GM10266 (cell line): ENCODE data around the gene MS4A6E.

Experiments
- DNase-seq: peaks from one replicate; pipeline ENCODE4 v3.0.0; 2012; ENCODE audit errors: extremely low spot score
- CTCF ChIP-seq: IDR thresholded peaks from 2 replicates; pipeline ENCODE4 v1.5.1; 2012; ENCODE audit warnings: mild to moderate bottlenecking, low read depth; ENCODE audit not compliant: control insufficient read depth, insufficient read depth; ENCODE audit errors: missing control alignments

MS4A6E gene

GRCh38 chr11:60367009-60367408, 40.0 kb downstream of the MS4A6E start:
- TF ChIP-seq CTCF: no peak
- peak; percentile 68 for DNase-seq

GRCh38 chr11:60367896-60368295, 40.8 kb downstream of the MS4A6E start:
- no peak for TF ChIP-seq CTCF
- DNase-seq: no peak

- TF ChIP-seq CTCF: no peak
- no peak for DNase-seq
These were observed 43.3 kb downstream of the MS4A6E start for GRCh38 chr11:60370252-60370810.

GRCh38 chr11:60370811-60371298, 43.8 kb downstream of the MS4A6E start:
- TF ChIP-seq CTCF: no peak
- DNase-seq: no peak

DNA sequence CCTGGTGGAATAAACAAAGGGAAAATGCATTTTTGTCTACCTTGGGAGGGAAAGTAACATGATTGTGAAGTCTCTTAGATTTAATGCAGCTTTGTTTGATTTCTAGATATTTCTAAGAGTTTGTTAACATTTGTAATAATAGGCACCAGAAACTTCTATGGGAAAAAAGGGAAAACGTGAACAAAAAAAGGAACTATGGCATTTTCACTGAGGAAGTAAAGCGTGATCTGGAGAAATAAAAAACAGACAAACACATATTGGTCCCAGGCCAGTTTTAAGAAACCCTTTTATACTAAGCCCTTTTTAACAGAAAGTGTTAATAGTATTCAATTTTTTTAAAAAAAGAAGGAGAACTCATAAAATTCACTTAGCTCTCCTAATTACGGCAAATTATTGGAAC, 44.3 kb downstream of the MS4A6E start:
- no peak for TF ChIP-seq CTCF
- no peak for DNase-seq

- DNase-seq: no peak
- TF ChIP-seq CTCF: no peak
These were observed 44.8 kb downstream of the MS4A6E start for GRCh38 chr11:60371854-60372253.

DNA sequence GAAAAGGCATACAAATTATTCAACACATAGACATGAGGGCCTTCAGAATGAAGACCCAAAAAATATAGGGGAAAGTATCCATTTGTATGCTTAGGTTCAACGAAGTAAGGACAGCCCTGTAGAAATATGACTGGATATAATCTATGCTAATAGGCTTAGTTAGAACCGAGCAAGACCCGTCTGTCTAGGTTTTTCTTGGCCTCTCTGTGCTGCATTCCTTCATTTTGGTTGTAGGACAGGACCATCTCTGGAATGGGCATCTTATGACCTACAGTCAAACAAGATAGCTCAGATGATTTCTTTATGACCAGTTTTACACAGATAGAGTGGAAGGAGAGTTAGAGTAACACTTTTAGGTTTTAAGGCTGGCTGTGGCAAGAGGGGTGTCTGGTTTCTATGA, 45.7 kb downstream of the MS4A6E start:
- no peak for DNase-seq
- TF ChIP-seq CTCF: no peak
